ENCODE measurements around the gene ATP2B1.

- TF ChIP-seq MYC (IDR thresholded peaks at IDR 0.05; ENCODE audit: low read depth, low read length) (no peak), POLR2A (IDR thresholded peaks at IDR 0.05; ENCODE audit: low read depth, low read length) (no peak), CTCF (IDR thresholded peaks at IDR 0.05; ENCODE audit: extremely low read depth in 1 of 2, insufficient read depth in 1 of 2, low read depth in 1 of 2, low read length in 2 of 2) (no peak), EZH2 (IDR thresholded peaks at IDR 0.05; ENCODE audit: borderline replicate concordance, low read depth, low read length, severe bottlenecking) (no peak), POLR2AphosphoS5 (IDR thresholded peaks at IDR 0.05; ENCODE audit: insufficient read depth, low read depth, low read length) (no peak), JUN (IDR thresholded peaks at IDR 0.05; ENCODE audit: borderline replicate concordance, insufficient read depth, insufficient read length, low read depth) (no peak), GATA2 (IDR thresholded peaks at IDR 0.05; ENCODE audit: insufficient read depth, insufficient read length, low read depth, low read length) (no peak), MAX (IDR thresholded peaks at IDR 0.05; ENCODE audit: insufficient read depth, insufficient read length) (no peak), FOS (IDR thresholded peaks at IDR 0.05; ENCODE audit: borderline replicate concordance, insufficient read depth, low read length) (no peak)
These were observed 140.2 kb downstream of the ATP2B1 start for GRCh38 chr12:89568484-89568883.

Measured in endothelial cell of umbilical vein (primary cell).